BLaER1 treated with 17β-estradiol and CSF1 and Interleukin-3, amounts not matched to agents 10 nM and 100 nM (cell line): ENCODE measurements around the gene ZNF630.
"Not testable (repeated sequence)": the region's sequence is repeated elsewhere in the genome, so short reads cannot be mapped to it uniquely, and the experiment has no call there.

Source experiments
- H3K27ac ChIP-seq, 11 experiments: shearing (Covaris generic); formaldehyde crosslinking; 2 replicates each; pipeline ENCODE4 v1.8.1; 2022
- H3K27me3 ChIP-seq, 11 experiments: shearing (Covaris generic); formaldehyde crosslinking; 2 replicates each; pipeline ENCODE4 v1.8.1; 2022
- H3K36me3 ChIP-seq, 11 experiments: shearing (Covaris generic); formaldehyde crosslinking; 2 replicates each; pipeline ENCODE4 v1.8.1; 2022
- H3K4me1 ChIP-seq, 10 experiments: shearing (Covaris generic); formaldehyde crosslinking; 2 replicates each; pipeline ENCODE4 v1.8.1; 2022
- H3K4me2 ChIP-seq, 11 experiments: shearing (Covaris generic); formaldehyde crosslinking; 2 replicates each; pipeline ENCODE4 v1.8.1; 2022
- H3K4me3 ChIP-seq, 10 experiments: shearing (Covaris generic); formaldehyde crosslinking; 2 replicates each; pipeline ENCODE4 v1.8.1; 2022
- H3K9ac ChIP-seq, 11 experiments: shearing (Covaris generic); formaldehyde crosslinking; 2 replicates each; pipeline ENCODE4 v1.8.1; 2022
- H3K9me3 ChIP-seq, 11 experiments: shearing (Covaris generic); formaldehyde crosslinking; replicated peaks in 1 of 11; 2 replicates each; pipeline ENCODE4 v1.8.1; 2022
- H4K20me1 ChIP-seq, 11 experiments: shearing (Covaris generic); formaldehyde crosslinking; 2 replicates each; pipeline ENCODE4 v1.8.1; 2022
- Cebpa-rat ChIP-seq, 11 experiments: shearing (Covaris generic); IDR thresholded peaks; 2 replicates each; pipeline ENCODE4 v1.8.1; 2022

ZNF630 gene

DNA sequence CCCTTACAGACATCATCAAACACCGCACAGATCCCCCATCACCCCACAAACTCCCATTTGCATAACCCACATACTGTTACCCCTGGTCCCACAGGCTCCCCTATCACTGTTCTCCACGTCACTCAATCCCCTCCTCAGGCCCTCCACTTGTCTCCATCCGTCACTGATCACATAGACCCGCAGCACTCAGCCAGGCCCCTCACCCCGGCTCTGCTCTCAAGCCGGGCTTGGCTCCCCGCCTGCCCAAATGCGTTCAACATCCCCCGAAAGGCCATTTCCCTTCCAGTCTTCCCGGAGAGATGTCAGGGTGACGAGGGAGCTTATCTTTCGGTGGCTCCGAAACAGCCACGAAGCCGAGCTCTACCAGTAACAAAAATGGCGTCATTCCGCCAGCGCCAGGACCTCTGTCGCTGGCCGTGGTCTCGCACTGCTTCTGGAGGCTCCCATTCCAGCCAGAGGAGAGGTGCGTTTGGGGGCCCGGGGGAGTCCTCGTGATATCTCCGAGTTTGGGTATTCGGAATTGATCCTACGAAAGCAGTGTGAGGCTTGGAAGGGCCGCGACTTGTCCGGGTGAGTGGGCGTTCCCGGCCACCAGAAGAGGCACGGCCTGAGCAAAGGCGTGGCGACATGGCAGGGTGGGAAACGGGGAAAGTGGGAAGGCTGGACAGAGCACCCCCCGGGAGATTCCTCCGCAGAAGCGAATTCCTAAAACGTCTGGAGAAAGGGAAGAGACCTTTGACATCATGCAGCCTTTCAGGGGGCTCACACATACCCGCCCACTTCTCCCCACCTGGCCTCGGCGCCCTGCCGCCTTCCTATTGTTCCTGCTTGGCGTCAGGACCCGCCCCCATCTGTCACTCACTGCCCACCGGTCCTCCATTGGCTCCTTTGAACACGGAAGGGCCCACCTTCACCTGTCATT lies at the start of gene ZNF630:
TSS of gene ZNF630 (minus strand) at position 577 of the 922 bp plus-strand sequence. CDS start 4,754 bp downstream, outside the sequence.
- H3K27me3 ChIP-seq: peaks cover 33 to 76% (median 68%) of the 10 kb centered on the region in 11 experiments
- no peaks in the 10 kb centered on the region for H4K20me1 ChIP-seq
- no peaks in the 10 kb centered on the region for H3K36me3 ChIP-seq
- peaks cover 0 to 4% (median 0%) of the 10 kb centered on the region in 10 experiments; a peak in 1 of 20 replicates for H3K4me1 ChIP-seq
- no peak within 1 kb of the TSS for H3K27ac ChIP-seq
- H3K9ac ChIP-seq: no peak within 1 kb of the TSS
- peak within 1 kb of the TSS in 3 of 10 experiments; percentile 13 to 16 (median 15); a peak in 1 of 20 replicates for H3K4me3 ChIP-seq
- no peak for TF ChIP-seq Cebpa-rat (IDR thresholded peaks at IDR 0.05)
- peaks cover 23 to 52% (median 44%) of the 10 kb centered on the region in 11 experiments for H3K9me3 ChIP-seq
- H3K4me2 ChIP-seq: peak within 1 kb of the TSS in 3 of 11 experiments; percentile 9 to 25 (median 10); a peak in 3 of 22 replicates

GRCh38 chrX:48107717-48108116 lies 36.3 kb upstream of the ZNF630 start:
- H3K27me3 ChIP-seq: peaks cover 36 to 75% (median 56%) of the 10 kb centered on the region in 11 experiments
- peaks cover 7 to 21% (median 12%) of the 10 kb centered on the region in 11 experiments; a peak in 16 of 22 replicates for H3K9me3 ChIP-seq
- H3K36me3 ChIP-seq: no peaks in the 10 kb centered on the region
- no peak overlapping the region for H3K4me2 ChIP-seq
- no peak for TF ChIP-seq Cebpa-rat (IDR thresholded peaks at IDR 0.05)
- H3K4me3 ChIP-seq: no peak overlapping the region
- H3K9ac ChIP-seq: no peak overlapping the region
- H3K4me1 ChIP-seq: no peaks in the 10 kb centered on the region
- H3K27ac ChIP-seq: no peak overlapping the region
- no peaks in the 10 kb centered on the region for H4K20me1 ChIP-seq

GRCh38 chrX:48102874-48103374 lies 31.5 kb upstream of the ZNF630 start:
- H3K9ac ChIP-seq: no peak overlapping the region
- H4K20me1 ChIP-seq: no peaks in the 10 kb centered on the region
- no peak for TF ChIP-seq Cebpa-rat (IDR thresholded peaks at IDR 0.05)
- H3K4me3 ChIP-seq: no peak overlapping the region
- H3K4me1 ChIP-seq: no peaks in the 10 kb centered on the region
- H3K27me3 ChIP-seq: peaks cover 23 to 66% (median 55%) of the 10 kb centered on the region in 11 experiments; a peak in 18 of 22 replicates
- H3K9me3 ChIP-seq: peaks cover 3 to 36% (median 7%) of the 10 kb centered on the region in 11 experiments; a peak in 16 of 22 replicates
- H3K4me2 ChIP-seq: no peak overlapping the region
- no peaks in the 10 kb centered on the region for H3K36me3 ChIP-seq
- no peak overlapping the region for H3K27ac ChIP-seq

- no peak overlapping the region for H3K4me3 ChIP-seq
- no peak overlapping the region for H3K9ac ChIP-seq
- H3K9me3 ChIP-seq: peaks cover 0 to 32% (median 5%) of the 10 kb centered on the region in 11 experiments; a peak in 7 of 22 replicates
- H3K4me2 ChIP-seq: no peak overlapping the region
- H3K27me3 ChIP-seq: peaks cover 27 to 71% (median 61%) of the 10 kb centered on the region in 11 experiments; a peak in 21 of 22 replicates
- H3K36me3 ChIP-seq: no peaks in the 10 kb centered on the region
- H4K20me1 ChIP-seq: no peaks in the 10 kb centered on the region
- H3K4me1 ChIP-seq: no peaks in the 10 kb centered on the region
- no peak overlapping the region for H3K27ac ChIP-seq
- no peak for TF ChIP-seq Cebpa-rat (IDR thresholded peaks at IDR 0.05)
Measured at GRCh38 chrX:48101443-48101842, 30.0 kb upstream of the ZNF630 start.

- H3K4me2 ChIP-seq, H3K27ac ChIP-seq, H3K36me3 ChIP-seq, H3K4me1 ChIP-seq, H3K9ac ChIP-seq, H4K20me1 ChIP-seq, H3K9me3 ChIP-seq, H3K4me3 ChIP-seq: not testable (repeated sequence)
- peaks cover 22 to 72% (median 66%) of the 10 kb centered on the region in 11 experiments for H3K27me3 ChIP-seq
Measured at GRCh38 chrX:48092558-48092957, 21.1 kb upstream of the ZNF630 start.

DNA sequence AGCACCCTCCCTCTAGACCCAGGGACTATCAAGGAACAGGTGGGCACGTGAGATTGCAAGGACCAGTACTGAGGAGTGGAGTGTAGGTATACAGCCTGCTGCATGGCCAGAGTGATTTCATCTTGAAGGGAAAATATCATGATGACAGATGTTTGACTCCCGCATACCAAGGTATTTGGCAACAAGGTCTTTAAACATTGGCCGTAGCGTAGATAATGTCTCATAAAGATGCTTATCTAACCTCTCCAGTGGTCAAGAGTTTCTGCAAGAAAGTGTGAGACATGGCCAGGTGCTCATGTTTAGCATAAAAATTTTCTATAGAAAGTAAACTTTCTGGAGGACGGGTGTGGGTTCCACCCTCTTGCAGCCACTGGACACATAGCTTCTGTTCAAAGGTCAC lies 18.7 kb upstream of the ZNF630 start:
- Histone ChIP-seq H3K9me3 (no peaks in the 10 kb centered on the region), H3K4me3 (no peak overlapping the region), H3K9ac (no peak overlapping the region), H3K4me2 (no peak overlapping the region), H3K27me3 (peaks cover 34 to 81% (median 78%) of the 10 kb centered on the region in 11 experiments), H3K27ac (no peak overlapping the region), H3K36me3 (no peaks in the 10 kb centered on the region), H3K4me1 (no peaks in the 10 kb centered on the region), H4K20me1 (peaks cover 0 to 5% (median 0%) of the 10 kb centered on the region in 11 experiments; a peak in 1 of 22 replicates)
- no peak for TF ChIP-seq Cebpa-rat (IDR thresholded peaks at IDR 0.05)

DNA sequence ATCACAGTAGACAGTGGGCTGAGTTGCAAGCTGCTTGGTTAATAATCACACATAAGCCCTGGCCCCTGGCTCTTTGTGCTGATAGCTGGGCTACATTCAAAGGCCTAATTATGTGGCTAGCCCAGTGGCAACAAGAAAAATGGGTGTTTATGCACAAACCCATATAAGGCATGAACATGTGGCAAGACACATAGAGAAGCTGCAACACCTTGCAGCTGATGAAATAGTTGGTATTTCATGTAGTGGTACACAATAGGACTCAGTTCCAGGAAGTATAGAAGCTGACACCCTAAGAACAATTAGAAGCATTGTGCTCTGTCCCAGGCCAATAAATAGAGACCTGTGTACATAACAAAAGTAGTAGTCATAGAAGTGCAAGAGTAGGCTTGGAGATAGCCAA lies 14.6 kb upstream of the ZNF630 start:
- Histone ChIP-seq H3K4me2 (no peak overlapping the region), H3K9me3 (no peaks in the 10 kb centered on the region), H3K27ac (no peak overlapping the region), H3K27me3 (peaks cover 49 to 100% (median 97%) of the 10 kb centered on the region in 11 experiments), H3K9ac (no peak overlapping the region), H3K4me1 (no peaks in the 10 kb centered on the region), H3K36me3 (no peaks in the 10 kb centered on the region), H4K20me1 (peaks cover 0 to 5% (median 0%) of the 10 kb centered on the region in 11 experiments; a peak in 1 of 22 replicates), H3K4me3 (no peak overlapping the region)
- TF ChIP-seq Cebpa-rat (IDR thresholded peaks at IDR 0.05): no peak

GRCh38 chrX:48083706-48084105 lies 12.3 kb upstream of the ZNF630 start:
- no peak overlapping the region for H3K9ac ChIP-seq
- no peak overlapping the region for H3K27ac ChIP-seq
- H3K4me2 ChIP-seq: no peak overlapping the region
- TF ChIP-seq Cebpa-rat (IDR thresholded peaks at IDR 0.05): no peak
- H3K4me3 ChIP-seq: no peak overlapping the region
- no peaks in the 10 kb centered on the region for H3K4me1 ChIP-seq
- H4K20me1 ChIP-seq: peaks cover 0 to 5% (median 0%) of the 10 kb centered on the region in 11 experiments; a peak in 1 of 22 replicates
- H3K9me3 ChIP-seq: no peaks in the 10 kb centered on the region
- no peaks in the 10 kb centered on the region for H3K36me3 ChIP-seq
- H3K27me3 ChIP-seq: peaks cover 42 to 97% (median 88%) of the 10 kb centered on the region in 11 experiments

GRCh38 chrX:48083212-48083611 lies 11.8 kb upstream of the ZNF630 start:
- Histone ChIP-seq H3K27ac (no peak overlapping the region), H3K36me3 (no peaks in the 10 kb centered on the region), H4K20me1 (peaks cover 0 to 5% (median 0%) of the 10 kb centered on the region in 11 experiments; a peak in 1 of 22 replicates), H3K9me3 (no peaks in the 10 kb centered on the region), H3K9ac (no peak overlapping the region), H3K4me2 (0 out of 22 replicates have a peak overlapping the region, but pooled peaks of 1 of the 11 experiments have one; percentile 11), H3K4me3 (no peak overlapping the region), H3K27me3 (peaks cover 40 to 95% (median 83%) of the 10 kb centered on the region in 11 experiments), H3K4me1 (no peaks in the 10 kb centered on the region)
- TF ChIP-seq Cebpa-rat (IDR thresholded peaks at IDR 0.05): no peak
